Astrocyte (in vitro differentiated cells and primary cell): ENCODE measurements around the gene ULK4. TPM values are rescaled to one million over a fixed set of nuclear protein-coding genes. Genes with fewer than 3 reads are reported as not detected.

ENCODE experiments used
- DNase-seq: peaks from one replicate; pipeline ENCODE4 v3.0.0-alpha.2; 2010; ENCODE audit warnings: low read depth
- FAIRE-seq: peaks from 2 replicates; lab custom pipeline; 2011; peaks lifted over from hg19 to GRCh38; lab: Jason Lieb, UNC
- H2AFZ ChIP-seq: 2 replicates; pipeline ENCODE4 v1.6.0; 2012; ENCODE audit warnings: low read depth, low read length, inconsistent platforms
- H3K27ac ChIP-seq: 2 replicates; pipeline ENCODE4 v1.5.1; 2011; ENCODE audit warnings: low read depth, low read length, inconsistent platforms
- H3K27me3 ChIP-seq: 2 replicates; pipeline ENCODE4 v1.6.0; 2011; ENCODE audit warnings: low read length, inconsistent platforms; ENCODE audit not compliant: insufficient read depth
- H3K36me3 ChIP-seq: 2 replicates; pipeline ENCODE4 v1.5.1; 2011; ENCODE audit warnings: low read length, inconsistent platforms; ENCODE audit not compliant: insufficient read depth
- H3K4me1 ChIP-seq: 2 replicates; pipeline ENCODE4 v1.5.1; 2011; ENCODE audit warnings: low read length, inconsistent platforms; ENCODE audit not compliant: insufficient read depth
- H3K4me2 ChIP-seq: 2 replicates; pipeline ENCODE4 v1.6.0; 2012; ENCODE audit warnings: low read length, inconsistent platforms
- H3K4me3 ChIP-seq: 2 replicates; pipeline ENCODE4 v1.5.1; 2011; ENCODE audit warnings: low read depth, mild to moderate bottlenecking, low read length, inconsistent platforms; ENCODE audit not compliant: insufficient read depth
- H3K79me2 ChIP-seq: 2 replicates; pipeline ENCODE4 v1.6.0; 2012; ENCODE audit warnings: mild to moderate bottlenecking, low read length, inconsistent platforms; ENCODE audit not compliant: insufficient read depth
- H3K9ac ChIP-seq: 2 replicates; pipeline ENCODE4 v1.6.0; 2012; ENCODE audit warnings: mild to moderate bottlenecking, low read length, inconsistent platforms
- H3K9me3 ChIP-seq: 2 replicates; pipeline ENCODE4 v1.5.1; 2012; ENCODE audit warnings: low read depth, mild to moderate bottlenecking, low read length, inconsistent platforms; ENCODE audit not compliant: insufficient read depth
- H4K20me1 ChIP-seq: 2 replicates; pipeline ENCODE4 v1.6.0; 2012; ENCODE audit warnings: low read length, inconsistent platforms; ENCODE audit not compliant: insufficient read depth
- H3K27ac Mint-ChIP-seq: one replicate; pipeline ENCODE4 v1.8.0; 2021; ENCODE audit warnings: mild to moderate bottlenecking, mixed read lengths; ENCODE audit not compliant: unreplicated experiment
- H3K27me3 Mint-ChIP-seq: one replicate; pipeline ENCODE4 v1.8.0; 2021; ENCODE audit warnings: low read depth, mixed read lengths; ENCODE audit not compliant: unreplicated experiment
- H3K36me3 Mint-ChIP-seq: one replicate; pipeline ENCODE4 v1.8.0; 2021; ENCODE audit warnings: low read depth, mixed read lengths; ENCODE audit not compliant: unreplicated experiment
- H3K4me1 Mint-ChIP-seq: one replicate; pipeline ENCODE4 v1.8.0; 2021; ENCODE audit warnings: low read depth, mixed read lengths; ENCODE audit not compliant: unreplicated experiment
- H3K4me3 Mint-ChIP-seq: one replicate; pipeline ENCODE4 v1.8.0; 2021; ENCODE audit warnings: mild to moderate bottlenecking, moderate library complexity, mixed read lengths; ENCODE audit not compliant: unreplicated experiment
- H3K9me3 Mint-ChIP-seq: one replicate; pipeline ENCODE4 v1.8.0; 2021; ENCODE audit warnings: mild to moderate bottlenecking, mixed read lengths; ENCODE audit not compliant: unreplicated experiment
- EZH2 ChIP-seq: IDR thresholded peaks from 2 replicates; pipeline ENCODE4 v1.6.1; 2012; ENCODE audit warnings: mild to moderate bottlenecking, low read length, inconsistent platforms; ENCODE audit not compliant: insufficient read depth
- total RNA-seq: library from RNA; stranded (reverse); gene quantifications from 2 replicates; pipeline ENCODE4 v1.2.1, GENCODE V29; 2021
- TF ChIP-seq, protein P1 (sequence below): IDR thresholded peaks from 2 replicates; pipeline ENCODE4 v1.5.1; 2011; ENCODE audit warnings: low read depth, mild to moderate bottlenecking, inconsistent platforms, low read length, moderate library complexity; ENCODE audit not compliant: insufficient read depth

ULK4 gene
- total RNA-seq, 1 donor from 2014 or later = 6.6 TPM

DNA sequence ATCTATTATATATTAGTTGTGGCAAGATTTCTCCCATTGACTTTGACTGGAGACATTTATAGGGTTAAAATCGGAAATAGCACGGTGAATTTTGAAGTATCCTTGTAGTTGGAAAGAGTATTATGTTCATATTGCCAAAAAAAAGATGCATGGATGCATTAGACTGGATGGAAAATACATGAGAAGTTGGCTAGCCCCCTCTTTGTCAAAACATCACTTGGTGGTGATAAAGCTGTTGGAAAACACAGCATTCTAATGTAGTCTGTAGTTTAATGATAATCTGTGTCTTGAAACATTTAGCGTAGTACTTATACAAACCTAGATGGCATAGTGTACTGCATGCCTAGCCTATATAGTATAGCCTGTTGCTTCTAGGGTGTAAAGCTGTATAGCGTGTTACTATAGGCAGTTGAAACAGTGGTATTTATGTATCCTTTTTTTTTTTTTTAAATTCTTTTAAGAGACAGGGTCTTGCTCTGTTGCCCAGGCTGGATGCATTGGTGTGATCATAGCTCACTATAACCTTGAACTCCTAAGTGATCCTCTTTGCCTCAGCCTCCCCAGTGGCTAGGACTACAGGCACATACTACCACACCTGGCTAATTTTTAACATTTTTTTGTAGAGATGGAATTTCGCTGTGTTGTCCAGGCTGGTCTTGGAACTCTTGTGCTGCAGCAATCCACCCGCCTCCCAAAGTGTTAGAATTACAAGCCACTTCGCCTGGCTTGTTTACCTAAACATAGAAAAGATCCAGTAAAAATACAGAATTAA is 740.8 kb downstream of the ULK4 start:
- Mint-ChIP-seq H3K27me3 (no peaks in the 10 kb centered on the region), H3K27ac (no peak overlapping the region), H3K4me1 (peaks cover 44% of the 10 kb centered on the region), H3K9me3 (no peaks in the 10 kb centered on the region), H3K4me3 (no peak overlapping the region), H3K36me3 (peaks cover 6% of the 10 kb centered on the region)
- Histone ChIP-seq H4K20me1 (peaks cover 98% of the 10 kb centered on the region), H3K79me2 (peaks cover 100% of the 10 kb centered on the region), H3K4me1 (peaks cover 16% of the 10 kb centered on the region), H3K27me3 (no peaks in the 10 kb centered on the region), H3K9ac (no peak overlapping the region), H3K9me3 (no peaks in the 10 kb centered on the region), H3K4me3 (no peak overlapping the region), H3K4me2 (no peak overlapping the region), H3K27ac (no peak overlapping the region), H3K36me3 (peaks cover 18% of the 10 kb centered on the region), H2AFZ (no peak overlapping the region)
- TF ChIP-seq, protein P1, sequence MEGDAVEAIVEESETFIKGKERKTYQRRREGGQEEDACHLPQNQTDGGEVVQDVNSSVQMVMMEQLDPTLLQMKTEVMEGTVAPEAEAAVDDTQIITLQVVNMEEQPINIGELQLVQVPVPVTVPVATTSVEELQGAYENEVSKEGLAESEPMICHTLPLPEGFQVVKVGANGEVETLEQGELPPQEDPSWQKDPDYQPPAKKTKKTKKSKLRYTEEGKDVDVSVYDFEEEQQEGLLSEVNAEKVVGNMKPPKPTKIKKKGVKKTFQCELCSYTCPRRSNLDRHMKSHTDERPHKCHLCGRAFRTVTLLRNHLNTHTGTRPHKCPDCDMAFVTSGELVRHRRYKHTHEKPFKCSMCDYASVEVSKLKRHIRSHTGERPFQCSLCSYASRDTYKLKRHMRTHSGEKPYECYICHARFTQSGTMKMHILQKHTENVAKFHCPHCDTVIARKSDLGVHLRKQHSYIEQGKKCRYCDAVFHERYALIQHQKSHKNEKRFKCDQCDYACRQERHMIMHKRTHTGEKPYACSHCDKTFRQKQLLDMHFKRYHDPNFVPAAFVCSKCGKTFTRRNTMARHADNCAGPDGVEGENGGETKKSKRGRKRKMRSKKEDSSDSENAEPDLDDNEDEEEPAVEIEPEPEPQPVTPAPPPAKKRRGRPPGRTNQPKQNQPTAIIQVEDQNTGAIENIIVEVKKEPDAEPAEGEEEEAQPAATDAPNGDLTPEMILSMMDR = no peak
- TF ChIP-seq EZH2 = no peak
- DNase-seq (no peak), FAIRE-seq (no peak)

- H3K36me3 Mint-ChIP-seq = no peaks in the 10 kb centered on the region
- Histone ChIP-seq H3K4me1 (peaks cover 14% of the 10 kb centered on the region), H3K4me2 (no peak overlapping the region), H3K9ac (no peak overlapping the region), H3K36me3 (peaks cover under 1% of the 10 kb centered on the region), H3K79me2 (peaks cover 100% of the 10 kb centered on the region), H3K9me3 (no peaks in the 10 kb centered on the region), H3K27me3 (no peaks in the 10 kb centered on the region), H4K20me1 (peaks cover 97% of the 10 kb centered on the region), H2AFZ (no peak overlapping the region), H3K27ac (no peak overlapping the region), H3K4me3 (no peak overlapping the region)
- FAIRE-seq (no peak), DNase-seq (no peak)
- no peak for TF ChIP-seq EZH2
- TF ChIP-seq, protein P1 = no peak
- H3K9me3 Mint-ChIP-seq = no peaks in the 10 kb centered on the region
- no peak overlapping the region for H3K4me3 Mint-ChIP-seq
- H3K27ac Mint-ChIP-seq = no peak overlapping the region
- H3K4me1 Mint-ChIP-seq = peaks cover 43% of the 10 kb centered on the region
- H3K27me3 Mint-ChIP-seq = no peaks in the 10 kb centered on the region
Measured at GRCh38 chr3:41219424-41219823, 742.5 kb downstream of the ULK4 start.

- no peak overlapping the region for H3K27ac Mint-ChIP-seq
- Histone ChIP-seq H3K9me3 (no peaks in the 10 kb centered on the region), H3K4me2 (no peak overlapping the region), H3K4me3 (no peak overlapping the region), H2AFZ (no peak overlapping the region), H3K27me3 (no peaks in the 10 kb centered on the region), H3K9ac (no peak overlapping the region), H3K27ac (no peak overlapping the region), H4K20me1 (peaks cover 99% of the 10 kb centered on the region), H3K79me2 (peaks cover 100% of the 10 kb centered on the region), H3K36me3 (no peaks in the 10 kb centered on the region), H3K4me1 (peaks cover 3% of the 10 kb centered on the region)
- no peak for DNase-seq
- FAIRE-seq = no peak
- H3K36me3 Mint-ChIP-seq = no peaks in the 10 kb centered on the region
- no peaks in the 10 kb centered on the region for H3K27me3 Mint-ChIP-seq
- H3K4me3 Mint-ChIP-seq = no peak overlapping the region
- peaks cover 40% of the 10 kb centered on the region for H3K4me1 Mint-ChIP-seq
- H3K9me3 Mint-ChIP-seq = no peaks in the 10 kb centered on the region
- TF ChIP-seq, protein P1 = no peak
- no peak for TF ChIP-seq EZH2
Measured at GRCh38 chr3:41216993-41217392, 744.9 kb downstream of the ULK4 start.
